ENCODE measurements around the gene TMC7. TPM values are rescaled to one million over a fixed set of nuclear protein-coding genes. Genes with fewer than 3 reads are reported as not detected.

Gene TMC7
- polyA plus RNA-seq, 1 experiment = 0.40 TPM

GRCh38 chr16:19073863-19074262 is 90.1 kb downstream of the TMC7 start:
- POLR2A ChIA-PET = no interaction called here
- CTCF ChIA-PET = interaction anchor here (0.5 to 3.9 kb wide), 5 partner anchors 12 to 92 kb away, joined by 3 to 36 read pairs (median 14); partner anchors contain the start of gene TMC7
- TF ChIP-seq, protein P1, sequence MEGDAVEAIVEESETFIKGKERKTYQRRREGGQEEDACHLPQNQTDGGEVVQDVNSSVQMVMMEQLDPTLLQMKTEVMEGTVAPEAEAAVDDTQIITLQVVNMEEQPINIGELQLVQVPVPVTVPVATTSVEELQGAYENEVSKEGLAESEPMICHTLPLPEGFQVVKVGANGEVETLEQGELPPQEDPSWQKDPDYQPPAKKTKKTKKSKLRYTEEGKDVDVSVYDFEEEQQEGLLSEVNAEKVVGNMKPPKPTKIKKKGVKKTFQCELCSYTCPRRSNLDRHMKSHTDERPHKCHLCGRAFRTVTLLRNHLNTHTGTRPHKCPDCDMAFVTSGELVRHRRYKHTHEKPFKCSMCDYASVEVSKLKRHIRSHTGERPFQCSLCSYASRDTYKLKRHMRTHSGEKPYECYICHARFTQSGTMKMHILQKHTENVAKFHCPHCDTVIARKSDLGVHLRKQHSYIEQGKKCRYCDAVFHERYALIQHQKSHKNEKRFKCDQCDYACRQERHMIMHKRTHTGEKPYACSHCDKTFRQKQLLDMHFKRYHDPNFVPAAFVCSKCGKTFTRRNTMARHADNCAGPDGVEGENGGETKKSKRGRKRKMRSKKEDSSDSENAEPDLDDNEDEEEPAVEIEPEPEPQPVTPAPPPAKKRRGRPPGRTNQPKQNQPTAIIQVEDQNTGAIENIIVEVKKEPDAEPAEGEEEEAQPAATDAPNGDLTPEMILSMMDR (IDR thresholded peaks at IDR 0.05; ENCODE audit: insufficient read depth, low read depth, low read length) = no peak

DNA sequence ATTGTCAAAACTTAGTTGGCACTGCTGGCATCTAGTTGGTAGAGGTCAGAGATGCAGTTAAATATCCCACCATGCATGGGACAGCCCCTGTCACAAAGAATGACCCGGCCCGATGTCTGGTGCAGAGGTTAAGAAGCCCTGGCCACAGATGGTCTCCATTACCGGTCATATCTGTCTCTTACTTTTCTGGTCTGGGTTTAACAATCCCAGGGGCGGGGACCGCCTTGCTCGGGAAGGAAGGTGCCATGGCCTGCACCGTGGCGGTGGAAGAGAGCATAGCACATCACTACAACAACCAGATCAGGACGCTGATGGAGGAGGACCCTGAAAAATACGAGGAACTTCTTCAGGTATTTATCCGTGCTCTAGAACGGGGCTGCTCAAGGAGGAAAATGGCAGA is 91.8 kb downstream of the TMC7 start:
- CTCF ChIA-PET = interaction anchor here (0.8 kb wide), 1 partner anchor 10 kb away, joined by 4 read pairs; no protein-coding TSS in a partner anchor
- Histone ChIP-seq H3K36me3 (ENCODE audit: control insufficient read depth, insufficient read depth, low read length) (peaks cover 13% of the 10 kb centered on the region), H3K4me3 (ENCODE audit: low read depth, low read length) (no peak overlapping the region), H3K27me3 (ENCODE audit: control insufficient read depth, insufficient read depth, low read length) (no peaks in the 10 kb centered on the region)
- TF ChIP-seq, protein P1 (IDR thresholded peaks at IDR 0.05; ENCODE audit: insufficient read depth, low read depth, low read length) = no peak
- POLR2A ChIA-PET = no interaction called here
- no peak for DNase-seq (ENCODE audit: low read depth)

More at GRCh38 chr16:19073863-19074262, 90.1 kb downstream of the TMC7 start:
- DNase-seq (ENCODE audit: low read depth) = no peak
- no peak overlapping the region for H3K4me3 ChIP-seq (ENCODE audit: low read depth, low read length)
- H3K27me3 ChIP-seq (ENCODE audit: control insufficient read depth, insufficient read depth, low read length) = no peaks in the 10 kb centered on the region
- peaks cover 13% of the 10 kb centered on the region for H3K36me3 ChIP-seq (ENCODE audit: control insufficient read depth, insufficient read depth, low read length)

- POLR2A ChIA-PET = no interaction called here
- CTCF ChIA-PET = interaction anchor here (1.7 kb wide), 1 partner anchor 8 kb away, joined by 11 read pairs; no protein-coding TSS in a partner anchor
- DNase-seq (ENCODE audit: low read depth) = no peak
- TF ChIP-seq, protein P1 (IDR thresholded peaks at IDR 0.05; ENCODE audit: insufficient read depth, low read depth, low read length) = no peak
- H3K27me3 ChIP-seq (ENCODE audit: control insufficient read depth, insufficient read depth, low read length) = no peaks in the 10 kb centered on the region
- H3K36me3 ChIP-seq (ENCODE audit: control insufficient read depth, insufficient read depth, low read length) = peaks cover 9% of the 10 kb centered on the region
- H3K4me3 ChIP-seq (ENCODE audit: low read depth, low read length) = no peak overlapping the region
Measured at GRCh38 chr16:19077879-19078278, 94.1 kb downstream of the TMC7 start.

GRCh38 chr16:19083670-19084069 is 99.9 kb downstream of the TMC7 start:
- Histone ChIP-seq H3K4me3 (ENCODE audit: low read depth, low read length) (no peak overlapping the region), H3K36me3 (ENCODE audit: control insufficient read depth, insufficient read depth, low read length) (no peaks in the 10 kb centered on the region), H3K27me3 (ENCODE audit: control insufficient read depth, insufficient read depth, low read length) (no peaks in the 10 kb centered on the region)
- ChIA-PET CTCF (interaction anchor here (0.6 to 5.5 kb wide), 5 partner anchors 10 to 289 kb away, joined by 3 to 80 read pairs (median 4); partner anchors contain the start of gene TMC7), POLR2A (no interaction called here)
- no peak for DNase-seq (ENCODE audit: low read depth)
- TF ChIP-seq, protein P1 (IDR thresholded peaks at IDR 0.05; ENCODE audit: insufficient read depth, low read depth, low read length) = no peak

GRCh38 chr16:19084139-19084538 is 100.4 kb downstream of the TMC7 start:
- Histone ChIP-seq H3K4me3 (ENCODE audit: low read depth, low read length) (no peak overlapping the region), H3K36me3 (ENCODE audit: control insufficient read depth, insufficient read depth, low read length) (no peaks in the 10 kb centered on the region), H3K27me3 (ENCODE audit: control insufficient read depth, insufficient read depth, low read length) (no peaks in the 10 kb centered on the region)
- DNase-seq (ENCODE audit: low read depth) = no peak
- TF ChIP-seq, protein P1 (IDR thresholded peaks at IDR 0.05; ENCODE audit: insufficient read depth, low read depth, low read length) = no peak
- ChIA-PET CTCF (interaction anchor here (0.6 to 5.5 kb wide), 6 partner anchors 9 to 289 kb away, joined by 3 to 80 read pairs (median 10); partner anchors contain the start of gene TMC7), POLR2A (no interaction called here)

Data from BJ (cell line).